HepG2 (cell line): ENCODE data around the gene USP32. TPM values are rescaled to one million over a fixed set of nuclear protein-coding genes. Genes with fewer than 3 reads are reported as not detected.
A peak's percentile ranks its signal among the peaks of the same experiment; 100 is the strongest.

Source experiments
- ARNT ChIP-seq: fragments of 450-650 bp; IDR thresholded peaks from 2 replicates; pipeline ENCODE4 v1.6.1; 2017
- CSRNP2 ChIP-seq: sonication (generic); formaldehyde crosslinking; conservative IDR thresholded peaks from 2 replicates; pipeline ENCODE4 v1.8.0; 2022; ENCODE audit warnings: low read depth, missing genetic modification reagents
- KLF13 ChIP-seq: sonication (generic); formaldehyde crosslinking; IDR thresholded peaks from 2 replicates; pipeline ENCODE4 v1.4.0; 2020; ENCODE audit warnings: mild to moderate bottlenecking, missing genetic modification reagents
- PCBP2 ChIP-seq: fragments of 200-400 bp; formaldehyde crosslinking; optimal IDR thresholded peaks from 2 replicates; pipeline ENCODE3; 2018; ENCODE audit warnings: low read length, low read depth; ENCODE audit not compliant: poor library complexity, severe bottlenecking
- POLR2AphosphoS5 ChIP-seq: IDR thresholded peaks from 2 replicates; pipeline ENCODE4 v1.6.1; 2012; ENCODE audit warnings: low read depth, low read length
- RELA ChIP-seq: sonication (generic); formaldehyde crosslinking; IDR thresholded peaks from 2 replicates; pipeline ENCODE4 v1.4.0; 2020; ENCODE audit warnings: missing genetic modification reagents
- TCF7L2 ChIP-seq: IDR thresholded peaks from 2 replicates; pipeline ENCODE4 v1.6.1; 2011; ENCODE audit warnings: mild to moderate bottlenecking, low read depth, low read length, moderate library complexity
- THAP9 ChIP-seq: sonication (generic); formaldehyde crosslinking; IDR thresholded peaks from 2 replicates; pipeline ENCODE4; 2020; ENCODE audit warnings: missing genetic modification reagents, mild to moderate bottlenecking, borderline replicate concordance
- ZFY ChIP-seq: sonication (generic); formaldehyde crosslinking; IDR thresholded peaks from 2 replicates; pipeline ENCODE4 v1.4.0; 2020; ENCODE audit warnings: missing genetic modification reagents
- ZNF234 ChIP-seq: sonication (generic); formaldehyde crosslinking; conservative IDR thresholded peaks from 2 replicates; pipeline ENCODE4 v1.5.1; 2020; ENCODE audit warnings: mild to moderate bottlenecking, missing genetic modification reagents
- ZNF547 ChIP-seq: sonication (generic); formaldehyde crosslinking; IDR thresholded peaks from 2 replicates; pipeline ENCODE4 v1.5.1; 2020; ENCODE audit warnings: mild to moderate bottlenecking, missing genetic modification reagents
- ZNF607 ChIP-seq: sonication (generic); formaldehyde crosslinking; IDR thresholded peaks from 2 replicates; pipeline ENCODE4 v1.5.1; 2020; ENCODE audit warnings: missing genetic modification reagents, mild to moderate bottlenecking, borderline replicate concordance
- ZNF619 ChIP-seq: sonication (generic); formaldehyde crosslinking; IDR thresholded peaks from 2 replicates; pipeline ENCODE4 v1.4.0; 2020; ENCODE audit warnings: mild to moderate bottlenecking, missing genetic modification reagents
- ZNF646 ChIP-seq: sonication (generic); formaldehyde crosslinking; IDR thresholded peaks from 2 replicates; pipeline ENCODE4 v1.9.0; 2021; ENCODE audit warnings: mild to moderate bottlenecking, missing genetic modification reagents
- ZNF672 ChIP-seq: sonication (generic); formaldehyde crosslinking; IDR thresholded peaks from 2 replicates; pipeline ENCODE4 v1.8.1; 2022; ENCODE audit warnings: missing genetic modification reagents
- ZNF720 ChIP-seq: sonication (generic); formaldehyde crosslinking; IDR thresholded peaks from 2 replicates; pipeline ENCODE4 v1.4.0; 2020; ENCODE audit warnings: missing genetic modification reagents
- ZNF749 ChIP-seq: sonication (generic); formaldehyde crosslinking; IDR thresholded peaks from 2 replicates; pipeline ENCODE4 v1.8.0; 2022; ENCODE audit warnings: mild to moderate bottlenecking, missing genetic modification reagents, moderate library complexity, borderline replicate concordance
- ZSCAN25 ChIP-seq: sonication (generic); formaldehyde crosslinking; IDR thresholded peaks from 2 replicates; pipeline ENCODE4 v1.8.0; 2022; ENCODE audit warnings: mild to moderate bottlenecking, missing genetic modification reagents
- polyA plus RNA-seq, 8 experiments: library from polyadenylated mRNA; depleted of rRNA in 3 of 8; stranded (reverse) in 7 of 8; unstranded in 1 of 8; fragments of >200 nt; fragmentation: Illumina TruSeq in 4 of 8; extraction: Trizol in 4 of 8; gene quantifications; 2 replicates each; pipeline versions ENCODE4 v1.2.1 to v1.2.3, GENCODE V29; 2011 to 2016; ENCODE audit warnings: low read depth in 4 of 8, missing spikeins in 1 of 8, mixed read lengths in 1 of 8; ENCODE audit not compliant: insufficient read depth in 1 of 8
- total RNA-seq, 5 experiments: library from RNA; depleted of rRNA; stranded (reverse); fragments of >200 nt; fragmentation: Illumina TruSeq; extraction: Trizol; gene quantifications; 2 replicates each; pipeline ENCODE4 v1.2.3, GENCODE V29; 2016; ENCODE audit warnings: low read depth in 1 of 5

USP32 gene
- total and polyA plus RNA-seq, 2 of the 13 experiments (the other 11 are each of a cell fraction or from before 2014, with no cell fraction given) = 24.9 to 39.9 TPM

GRCh38 chr17:60392845-60393702 lies 1.1 kb upstream of the USP32 start (continued):
- TF ChIP-seq CSRNP2 = no peak
- no peak for TF ChIP-seq ZNF646
- 0 out of 2 replicates have a peak, but pooled peaks have one; percentile 7 for TF ChIP-seq ZNF749 (CRISPR knock-in tag)
- no peak for TF ChIP-seq ZNF672
- no peak for TF ChIP-seq ARNT
- TF ChIP-seq PCBP2 = peak; percentile 6
- TF ChIP-seq THAP9 (CRISPR knock-in tag) = no peak
- TF ChIP-seq POLR2AphosphoS5 = peak; percentile 18; the same call in 1 of the 2 replicates
- no peak for TF ChIP-seq ZNF234 (CRISPR knock-in tag)
- TF ChIP-seq ZNF619 (CRISPR knock-in tag) = no peak
- 0 out of 2 replicates have a peak, but pooled peaks have one; percentile 16 for TF ChIP-seq ZFY (CRISPR knock-in tag)
- no peak for TF ChIP-seq ZNF607 (CRISPR knock-in tag)
- peak; percentile 94 for TF ChIP-seq ZSCAN25 (CRISPR knock-in tag)
- TF ChIP-seq ZNF547 (CRISPR knock-in tag) = no peak
- no peak for TF ChIP-seq RELA (CRISPR knock-in tag)
- TF ChIP-seq TCF7L2 = no peak
- no peak for TF ChIP-seq ZNF720 (CRISPR knock-in tag)
- TF ChIP-seq KLF13 = no peak
